HEK293 (cell line): ENCODE results near the gene SH3RF1.
A peak's percentile ranks its signal among the peaks of the same experiment; 100 is the strongest.

Experiments
- HOXD13 ChIP-seq: sonication (generic); formaldehyde crosslinking; IDR thresholded peaks from 2 replicates; pipeline ENCODE4 v1.8.0; 2022; ENCODE audit warnings: missing genetic modification reagents, borderline replicate concordance
- KLF8 ChIP-seq: fragments of 450-650 bp; formaldehyde crosslinking; IDR thresholded peaks from 2 replicates; pipeline ENCODE4 v1.5.1; 2016; ENCODE audit warnings: missing biosample characterization, missing genetic modification characterization
- PRDM1 ChIP-seq: fragments of 450-650 bp; formaldehyde crosslinking; IDR thresholded peaks from 2 replicates; pipeline ENCODE4; 2016; ENCODE audit warnings: missing biosample characterization, missing genetic modification characterization
- SCRT1 ChIP-seq: fragments of 450-650 bp; formaldehyde crosslinking; IDR thresholded peaks from 2 replicates; pipeline ENCODE4 v1.5.1; 2016; ENCODE audit warnings: missing biosample characterization, missing genetic modification characterization, borderline replicate concordance
- SETDB1 ChIP-seq: IDR thresholded peaks from one replicate; pipeline ENCODE4 v1.6.1; 2017; ENCODE audit warnings: mild to moderate bottlenecking, low read length, moderate library complexity, mixed read lengths; ENCODE audit not compliant: insufficient read length
- SP7 ChIP-seq: fragments of 450-650 bp; formaldehyde crosslinking; IDR thresholded peaks from 2 replicates; pipeline ENCODE4 v1.5.1; 2016; ENCODE audit warnings: missing biosample characterization, missing genetic modification characterization
- ZNF138 ChIP-seq: fragments of 450-650 bp; formaldehyde crosslinking; IDR thresholded peaks from 2 replicates; pipeline ENCODE4 v1.5.1; 2016; ENCODE audit warnings: missing biosample characterization, missing genetic modification characterization, borderline replicate concordance
- ZNF16 ChIP-seq: fragments of 450-650 bp; formaldehyde crosslinking; IDR thresholded peaks from 2 replicates; pipeline ENCODE4 v1.5.1; 2016; ENCODE audit warnings: low read depth, missing biosample characterization, missing genetic modification characterization
- ZNF239 ChIP-seq: fragments of 450-650 bp; formaldehyde crosslinking; IDR thresholded peaks from 2 replicates; pipeline ENCODE4 v1.5.1; 2016; ENCODE audit warnings: missing biosample characterization, missing genetic modification characterization
- ZNF24 ChIP-seq: fragments of 450-650 bp; formaldehyde crosslinking; IDR thresholded peaks from 2 replicates; pipeline ENCODE4 v1.5.1; 2016; ENCODE audit warnings: missing biosample characterization, missing genetic modification characterization
- ZNF324 ChIP-seq: fragments of 450-650 bp; formaldehyde crosslinking; IDR thresholded peaks from 2 replicates; pipeline ENCODE4 v1.5.1; 2016; ENCODE audit warnings: missing biosample characterization, missing genetic modification characterization
- ZNF48 ChIP-seq: fragments of 450-650 bp; formaldehyde crosslinking; IDR thresholded peaks from 2 replicates; pipeline ENCODE4 v1.5.1; 2016; ENCODE audit warnings: missing biosample characterization, missing genetic modification characterization
- ZNF521 ChIP-seq: fragments of 450-650 bp; formaldehyde crosslinking; IDR thresholded peaks from 2 replicates; pipeline ENCODE4 v1.5.1; 2017; ENCODE audit warnings: missing biosample characterization, mild to moderate bottlenecking, missing genetic modification characterization
- ZNF549 ChIP-seq: fragments of 450-650 bp; IDR thresholded peaks from 2 replicates; pipeline ENCODE4 v1.5.1; 2018; ENCODE audit warnings: missing biosample characterization, missing genetic modification characterization, mild to moderate bottlenecking, inconsistent platforms, moderate library complexity
- ZNF621 ChIP-seq: fragments of 450-650 bp; formaldehyde crosslinking; IDR thresholded peaks from 2 replicates; pipeline ENCODE4 v1.5.1; 2017; ENCODE audit warnings: missing biosample characterization, missing genetic modification characterization
- ZNF629 ChIP-seq: fragments of 450-650 bp; formaldehyde crosslinking; IDR thresholded peaks from 2 replicates; pipeline ENCODE4 v1.5.1; 2017; ENCODE audit warnings: missing biosample characterization, missing genetic modification characterization
- ZNF664 ChIP-seq: fragments of 450-650 bp; formaldehyde crosslinking; IDR thresholded peaks from 2 replicates; pipeline ENCODE4 v1.5.1; 2016; ENCODE audit warnings: missing biosample characterization, missing genetic modification characterization
- ZNF843 ChIP-seq: fragments of 450-650 bp; formaldehyde crosslinking; IDR thresholded peaks from 2 replicates; pipeline ENCODE4 v1.5.1; 2016; ENCODE audit warnings: missing biosample characterization, missing genetic modification characterization
- ZXDB ChIP-seq: fragments of 450-650 bp; formaldehyde crosslinking; IDR thresholded peaks from 2 replicates; pipeline ENCODE4 v1.5.1; 2016; ENCODE audit warnings: missing biosample characterization, missing genetic modification characterization
- TF ChIP-seq, protein P1 (sequence below): fragments of 450-650 bp; formaldehyde crosslinking; IDR thresholded peaks from 2 replicates; pipeline ENCODE4 v1.5.1; 2016; ENCODE audit warnings: missing biosample characterization, missing genetic modification characterization
- TF ChIP-seq, protein P2 (sequence below): fragments of 450-650 bp; formaldehyde crosslinking; IDR thresholded peaks from 2 replicates; pipeline ENCODE4 v1.5.1; 2016; ENCODE audit warnings: missing biosample characterization, missing genetic modification characterization
- TF ChIP-seq, protein P3 (sequence below): fragments of 450-650 bp; formaldehyde crosslinking; IDR thresholded peaks from 2 replicates; pipeline ENCODE4 v1.5.1; 2016; ENCODE audit warnings: missing biosample characterization, missing genetic modification characterization
- TF ChIP-seq, protein P4 (sequence below): fragments of 450-650 bp; formaldehyde crosslinking; IDR thresholded peaks from 2 replicates; pipeline ENCODE4 v1.5.1; 2016; ENCODE audit warnings: missing biosample characterization, missing genetic modification characterization
- TF ChIP-seq, protein P5 (sequence below): fragments of 450-650 bp; IDR thresholded peaks from 2 replicates; pipeline ENCODE4 v1.5.1; 2018; ENCODE audit warnings: missing biosample characterization, missing genetic modification characterization
- TF ChIP-seq, protein P6 (sequence below): fragments of 450-650 bp; formaldehyde crosslinking; IDR thresholded peaks from 2 replicates; pipeline ENCODE4 v1.5.1; 2017; ENCODE audit warnings: missing biosample characterization, missing genetic modification characterization
- TF ChIP-seq, protein P7 (sequence below): fragments of 450-650 bp; formaldehyde crosslinking; IDR thresholded peaks from 2 replicates; pipeline ENCODE4 v1.5.1; 2017; ENCODE audit warnings: missing biosample characterization, missing genetic modification characterization

The SH3RF1 gene

DNA sequence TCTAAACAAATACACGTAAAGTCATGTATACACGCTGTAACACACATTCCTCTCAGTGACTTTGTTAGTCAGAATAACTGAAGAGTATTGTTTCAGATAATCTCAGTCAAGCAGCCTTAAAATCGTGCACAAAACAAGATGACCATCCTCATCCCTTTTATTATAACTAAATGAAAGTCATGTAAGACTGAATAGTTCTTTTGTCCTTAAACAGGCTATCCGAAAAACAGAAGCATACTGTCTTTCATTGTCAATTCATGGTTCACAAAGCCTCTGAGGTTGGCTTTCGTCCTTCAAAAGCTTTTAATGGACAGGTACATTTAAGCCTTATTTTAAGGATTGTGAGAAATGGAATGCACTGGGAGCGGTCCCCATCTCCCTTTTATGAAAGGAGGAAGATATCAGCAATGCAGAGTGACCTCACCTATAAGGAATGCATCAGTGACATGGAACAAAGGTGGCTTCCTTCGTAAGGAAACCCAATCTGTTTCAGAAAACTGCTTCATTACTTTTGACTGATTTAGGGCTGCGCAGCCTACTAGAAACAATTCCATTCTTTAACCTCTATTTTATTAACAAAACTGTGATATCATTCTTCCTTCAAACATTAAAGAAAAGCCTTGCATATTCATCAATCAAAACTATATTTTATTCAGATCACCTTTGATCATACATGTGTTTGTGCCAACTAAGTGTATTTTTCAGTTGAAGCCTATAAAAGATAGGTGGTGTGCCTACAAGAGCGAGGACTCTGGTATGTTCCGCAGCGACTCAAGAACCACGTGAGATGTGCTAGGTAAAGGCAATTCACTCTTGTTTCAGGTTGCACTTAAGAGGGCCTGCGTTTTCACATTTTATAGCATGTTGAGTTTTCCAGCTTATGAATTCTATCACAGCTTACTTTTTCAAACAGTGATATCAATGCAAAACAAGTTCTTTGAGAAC is 19.2 kb downstream of the SH3RF1 start (continued):
- TF ChIP-seq, protein P1, sequence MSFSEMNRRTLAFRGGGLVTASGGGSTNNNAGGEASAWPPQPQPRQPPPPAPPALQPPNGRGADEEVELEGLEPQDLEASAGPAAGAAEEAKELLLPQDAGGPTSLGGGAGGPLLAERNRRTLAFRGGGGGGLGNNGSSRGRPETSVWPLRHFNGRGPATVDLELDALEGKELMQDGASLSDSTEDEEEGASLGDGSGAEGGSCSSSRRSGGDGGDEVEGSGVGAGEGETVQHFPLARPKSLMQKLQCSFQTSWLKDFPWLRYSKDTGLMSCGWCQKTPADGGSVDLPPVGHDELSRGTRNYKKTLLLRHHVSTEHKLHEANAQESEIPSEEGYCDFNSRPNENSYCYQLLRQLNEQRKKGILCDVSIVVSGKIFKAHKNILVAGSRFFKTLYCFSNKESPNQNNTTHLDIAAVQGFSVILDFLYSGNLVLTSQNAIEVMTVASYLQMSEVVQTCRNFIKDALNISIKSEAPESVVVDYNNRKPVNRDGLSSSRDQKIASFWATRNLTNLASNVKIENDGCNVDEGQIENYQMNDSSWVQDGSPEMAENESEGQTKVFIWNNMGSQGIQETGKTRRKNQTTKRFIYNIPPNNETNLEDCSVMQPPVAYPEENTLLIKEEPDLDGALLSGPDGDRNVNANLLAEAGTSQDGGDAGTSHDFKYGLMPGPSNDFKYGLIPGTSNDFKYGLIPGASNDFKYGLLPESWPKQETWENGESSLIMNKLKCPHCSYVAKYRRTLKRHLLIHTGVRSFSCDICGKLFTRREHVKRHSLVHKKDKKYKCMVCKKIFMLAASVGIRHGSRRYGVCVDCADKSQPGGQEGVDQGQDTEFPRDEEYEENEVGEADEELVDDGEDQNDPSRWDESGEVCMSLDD (tag by site-specific recombination): no peak
- TF ChIP-seq ZNF16 (tag by site-specific recombination) (no peak), ZNF239 (tag by site-specific recombination) (no peak), KLF8 (tag by site-specific recombination) (peak; percentile 42; the same call in 1 of the 2 replicates), ZNF621 (no peak), PRDM1 (tag by site-specific recombination) (peak; percentile 77), ZNF24 (no peak), ZNF324 (tag by site-specific recombination) (no peak), SCRT1 (tag by site-specific recombination) (no peak), ZNF521 (tag by site-specific recombination) (no peak), ZNF549 (tag by site-specific recombination) (peak; percentile 3; the same call in 1 of the 2 replicates), SETDB1 (no peak), SP7 (0 out of 2 replicates have a peak, but pooled peaks have one; percentile 38), HOXD13 (no peak), ZNF138 (tag by site-specific recombination) (no peak), ZXDB (0 out of 2 replicates have a peak, but pooled peaks have one; percentile 29), ZNF629 (tag by site-specific recombination) (0 out of 2 replicates have a peak, but pooled peaks have one; percentile 35), ZNF48 (tag by site-specific recombination) (no peak), ZNF664 (tag by site-specific recombination) (no peak), ZNF843 (no peak)
- TF ChIP-seq, protein P2, sequence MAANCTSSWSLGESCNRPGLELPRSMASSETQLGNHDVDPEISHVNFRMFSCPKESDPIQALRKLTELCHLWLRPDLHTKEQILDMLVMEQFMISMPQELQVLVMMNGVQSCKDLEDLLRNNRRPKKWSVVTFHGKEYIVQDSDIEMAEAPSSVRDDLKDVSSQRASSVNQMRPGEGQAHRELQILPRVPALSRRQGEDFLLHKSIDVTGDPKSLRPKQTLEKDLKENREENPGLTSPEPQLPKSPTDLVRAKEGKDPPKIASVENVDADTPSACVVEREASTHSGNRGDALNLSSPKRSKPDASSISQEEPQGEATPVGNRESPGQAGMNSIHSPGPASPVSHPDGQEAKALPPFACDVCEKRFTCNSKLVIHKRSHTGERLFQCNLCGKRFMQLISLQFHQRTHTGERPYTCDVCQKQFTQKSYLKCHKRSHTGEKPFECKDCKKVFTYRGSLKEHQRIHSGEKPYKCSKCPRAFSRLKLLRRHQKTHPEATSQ (tag by site-specific recombination): no peak
- TF ChIP-seq, protein P3, sequence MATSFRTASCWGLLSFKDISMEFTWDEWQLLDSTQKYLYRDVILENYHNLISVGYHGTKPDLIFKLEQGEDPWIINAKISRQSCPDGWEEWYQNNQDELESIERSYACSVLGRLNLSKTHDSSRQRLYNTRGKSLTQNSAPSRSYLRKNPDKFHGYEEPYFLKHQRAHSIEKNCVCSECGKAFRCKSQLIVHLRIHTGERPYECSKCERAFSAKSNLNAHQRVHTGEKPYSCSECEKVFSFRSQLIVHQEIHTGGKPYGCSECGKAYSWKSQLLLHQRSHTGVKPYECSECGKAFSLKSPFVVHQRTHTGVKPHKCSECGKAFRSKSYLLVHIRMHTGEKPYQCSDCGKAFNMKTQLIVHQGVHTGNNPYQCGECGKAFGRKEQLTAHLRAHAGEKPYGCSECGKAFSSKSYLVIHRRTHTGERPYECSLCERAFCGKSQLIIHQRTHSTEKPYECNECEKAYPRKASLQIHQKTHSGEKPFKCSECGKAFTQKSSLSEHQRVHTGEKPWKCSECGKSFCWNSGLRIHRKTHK (tag by site-specific recombination): no peak
- TF ChIP-seq, protein P4, sequence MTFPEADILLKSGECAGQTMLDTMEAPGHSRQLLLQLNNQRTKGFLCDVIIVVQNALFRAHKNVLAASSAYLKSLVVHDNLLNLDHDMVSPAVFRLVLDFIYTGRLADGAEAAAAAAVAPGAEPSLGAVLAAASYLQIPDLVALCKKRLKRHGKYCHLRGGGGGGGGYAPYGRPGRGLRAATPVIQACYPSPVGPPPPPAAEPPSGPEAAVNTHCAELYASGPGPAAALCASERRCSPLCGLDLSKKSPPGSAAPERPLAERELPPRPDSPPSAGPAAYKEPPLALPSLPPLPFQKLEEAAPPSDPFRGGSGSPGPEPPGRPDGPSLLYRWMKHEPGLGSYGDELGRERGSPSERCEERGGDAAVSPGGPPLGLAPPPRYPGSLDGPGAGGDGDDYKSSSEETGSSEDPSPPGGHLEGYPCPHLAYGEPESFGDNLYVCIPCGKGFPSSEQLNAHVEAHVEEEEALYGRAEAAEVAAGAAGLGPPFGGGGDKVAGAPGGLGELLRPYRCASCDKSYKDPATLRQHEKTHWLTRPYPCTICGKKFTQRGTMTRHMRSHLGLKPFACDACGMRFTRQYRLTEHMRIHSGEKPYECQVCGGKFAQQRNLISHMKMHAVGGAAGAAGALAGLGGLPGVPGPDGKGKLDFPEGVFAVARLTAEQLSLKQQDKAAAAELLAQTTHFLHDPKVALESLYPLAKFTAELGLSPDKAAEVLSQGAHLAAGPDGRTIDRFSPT (tag by site-specific recombination): peak; percentile 47; the same call in 1 of the 2 replicates
- TF ChIP-seq, protein P5, sequence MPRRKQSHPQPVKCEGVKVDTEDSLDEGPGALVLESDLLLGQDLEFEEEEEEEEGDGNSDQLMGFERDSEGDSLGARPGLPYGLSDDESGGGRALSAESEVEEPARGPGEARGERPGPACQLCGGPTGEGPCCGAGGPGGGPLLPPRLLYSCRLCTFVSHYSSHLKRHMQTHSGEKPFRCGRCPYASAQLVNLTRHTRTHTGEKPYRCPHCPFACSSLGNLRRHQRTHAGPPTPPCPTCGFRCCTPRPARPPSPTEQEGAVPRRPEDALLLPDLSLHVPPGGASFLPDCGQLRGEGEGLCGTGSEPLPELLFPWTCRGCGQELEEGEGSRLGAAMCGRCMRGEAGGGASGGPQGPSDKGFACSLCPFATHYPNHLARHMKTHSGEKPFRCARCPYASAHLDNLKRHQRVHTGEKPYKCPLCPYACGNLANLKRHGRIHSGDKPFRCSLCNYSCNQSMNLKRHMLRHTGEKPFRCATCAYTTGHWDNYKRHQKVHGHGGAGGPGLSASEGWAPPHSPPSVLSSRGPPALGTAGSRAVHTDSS (tag by site-specific recombination): 0 out of 2 replicates have a peak, but pooled peaks have one; percentile 7
- TF ChIP-seq, protein P6, sequence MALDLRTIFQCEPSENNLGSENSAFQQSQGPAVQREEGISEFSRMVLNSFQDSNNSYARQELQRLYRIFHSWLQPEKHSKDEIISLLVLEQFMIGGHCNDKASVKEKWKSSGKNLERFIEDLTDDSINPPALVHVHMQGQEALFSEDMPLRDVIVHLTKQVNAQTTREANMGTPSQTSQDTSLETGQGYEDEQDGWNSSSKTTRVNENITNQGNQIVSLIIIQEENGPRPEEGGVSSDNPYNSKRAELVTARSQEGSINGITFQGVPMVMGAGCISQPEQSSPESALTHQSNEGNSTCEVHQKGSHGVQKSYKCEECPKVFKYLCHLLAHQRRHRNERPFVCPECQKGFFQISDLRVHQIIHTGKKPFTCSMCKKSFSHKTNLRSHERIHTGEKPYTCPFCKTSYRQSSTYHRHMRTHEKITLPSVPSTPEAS (tag by site-specific recombination): no peak
- TF ChIP-seq, protein P7, sequence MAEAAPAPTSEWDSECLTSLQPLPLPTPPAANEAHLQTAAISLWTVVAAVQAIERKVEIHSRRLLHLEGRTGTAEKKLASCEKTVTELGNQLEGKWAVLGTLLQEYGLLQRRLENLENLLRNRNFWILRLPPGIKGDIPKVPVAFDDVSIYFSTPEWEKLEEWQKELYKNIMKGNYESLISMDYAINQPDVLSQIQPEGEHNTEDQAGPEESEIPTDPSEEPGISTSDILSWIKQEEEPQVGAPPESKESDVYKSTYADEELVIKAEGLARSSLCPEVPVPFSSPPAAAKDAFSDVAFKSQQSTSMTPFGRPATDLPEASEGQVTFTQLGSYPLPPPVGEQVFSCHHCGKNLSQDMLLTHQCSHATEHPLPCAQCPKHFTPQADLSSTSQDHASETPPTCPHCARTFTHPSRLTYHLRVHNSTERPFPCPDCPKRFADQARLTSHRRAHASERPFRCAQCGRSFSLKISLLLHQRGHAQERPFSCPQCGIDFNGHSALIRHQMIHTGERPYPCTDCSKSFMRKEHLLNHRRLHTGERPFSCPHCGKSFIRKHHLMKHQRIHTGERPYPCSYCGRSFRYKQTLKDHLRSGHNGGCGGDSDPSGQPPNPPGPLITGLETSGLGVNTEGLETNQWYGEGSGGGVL (tag by site-specific recombination): no peak
